ENCODE measurements around the gene MEIS2. TPM values are rescaled to one million over a fixed set of nuclear protein-coding genes. Genes with fewer than 3 reads are reported as not detected.

MEIS2 gene
- total RNA-seq, 1 donor from 2014 or later: 6.6 TPM

DNA sequence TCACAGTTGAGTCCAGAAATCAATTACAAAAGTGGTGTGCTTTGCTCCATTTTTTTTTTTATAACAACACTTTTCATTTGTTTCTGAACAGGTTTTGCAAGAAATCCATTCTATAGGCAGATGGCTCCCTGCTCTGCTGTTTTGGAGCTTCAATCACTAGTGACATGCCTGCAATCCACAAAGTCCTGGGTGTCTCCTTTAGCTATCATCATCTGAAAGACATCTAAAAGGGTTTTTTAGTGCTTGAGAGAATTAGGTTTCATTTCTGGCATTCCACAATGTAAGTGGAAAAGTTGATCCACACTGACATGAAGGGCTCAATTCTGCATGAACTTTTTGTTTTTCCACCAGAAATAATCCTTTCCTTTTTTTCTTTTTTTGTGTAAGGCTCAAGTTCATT is 24.0 kb upstream of the MEIS2 start:
- H3K4me3 ChIP-seq (ENCODE audit: low read depth, low read length): no peak overlapping the region
- H3K36me3 ChIP-seq (ENCODE audit: control insufficient read depth, insufficient read depth, low read length): no peaks in the 10 kb centered on the region
- H3K27me3 ChIP-seq (ENCODE audit: control insufficient read depth, insufficient read depth, low read length): peaks cover 3% of the 10 kb centered on the region
- DNase-seq (ENCODE audit: low read depth) (no peak), FAIRE-seq (no peak)
- TF ChIP-seq, protein P1, sequence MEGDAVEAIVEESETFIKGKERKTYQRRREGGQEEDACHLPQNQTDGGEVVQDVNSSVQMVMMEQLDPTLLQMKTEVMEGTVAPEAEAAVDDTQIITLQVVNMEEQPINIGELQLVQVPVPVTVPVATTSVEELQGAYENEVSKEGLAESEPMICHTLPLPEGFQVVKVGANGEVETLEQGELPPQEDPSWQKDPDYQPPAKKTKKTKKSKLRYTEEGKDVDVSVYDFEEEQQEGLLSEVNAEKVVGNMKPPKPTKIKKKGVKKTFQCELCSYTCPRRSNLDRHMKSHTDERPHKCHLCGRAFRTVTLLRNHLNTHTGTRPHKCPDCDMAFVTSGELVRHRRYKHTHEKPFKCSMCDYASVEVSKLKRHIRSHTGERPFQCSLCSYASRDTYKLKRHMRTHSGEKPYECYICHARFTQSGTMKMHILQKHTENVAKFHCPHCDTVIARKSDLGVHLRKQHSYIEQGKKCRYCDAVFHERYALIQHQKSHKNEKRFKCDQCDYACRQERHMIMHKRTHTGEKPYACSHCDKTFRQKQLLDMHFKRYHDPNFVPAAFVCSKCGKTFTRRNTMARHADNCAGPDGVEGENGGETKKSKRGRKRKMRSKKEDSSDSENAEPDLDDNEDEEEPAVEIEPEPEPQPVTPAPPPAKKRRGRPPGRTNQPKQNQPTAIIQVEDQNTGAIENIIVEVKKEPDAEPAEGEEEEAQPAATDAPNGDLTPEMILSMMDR (IDR thresholded peaks at IDR 0.05; ENCODE audit: insufficient read depth, low read length, severe bottlenecking): no peak

DNA sequence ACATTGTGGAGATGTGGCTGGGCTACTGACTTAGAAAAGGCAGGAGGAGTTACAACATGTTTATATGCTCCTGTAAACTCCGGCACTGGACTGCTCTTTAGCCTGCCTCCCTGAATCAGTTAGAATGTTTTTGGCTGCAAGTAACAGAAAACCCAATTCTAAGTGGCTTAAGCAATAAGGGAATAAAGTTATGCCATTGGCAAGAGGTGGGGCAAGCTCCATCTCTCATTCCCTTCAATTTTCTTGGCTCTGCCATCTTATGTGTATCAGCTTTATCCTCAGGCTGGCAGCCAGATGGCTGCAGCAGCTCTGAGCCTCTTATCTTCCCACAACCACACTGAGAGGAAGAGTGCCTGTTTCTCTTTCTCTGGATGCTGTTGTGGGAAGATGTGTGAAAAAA is 22.4 kb upstream of the MEIS2 start:
- DNase-seq (ENCODE audit: low read depth) (no peak), FAIRE-seq (no peak)
- H3K4me3 ChIP-seq (ENCODE audit: low read depth, low read length): no peak overlapping the region
- H3K27me3 ChIP-seq (ENCODE audit: control insufficient read depth, insufficient read depth, low read length): peaks cover 2% of the 10 kb centered on the region
- no peaks in the 10 kb centered on the region for H3K36me3 ChIP-seq (ENCODE audit: control insufficient read depth, insufficient read depth, low read length)
- TF ChIP-seq, protein P1 (IDR thresholded peaks at IDR 0.05; ENCODE audit: insufficient read depth, low read length, severe bottlenecking): no peak

DNA sequence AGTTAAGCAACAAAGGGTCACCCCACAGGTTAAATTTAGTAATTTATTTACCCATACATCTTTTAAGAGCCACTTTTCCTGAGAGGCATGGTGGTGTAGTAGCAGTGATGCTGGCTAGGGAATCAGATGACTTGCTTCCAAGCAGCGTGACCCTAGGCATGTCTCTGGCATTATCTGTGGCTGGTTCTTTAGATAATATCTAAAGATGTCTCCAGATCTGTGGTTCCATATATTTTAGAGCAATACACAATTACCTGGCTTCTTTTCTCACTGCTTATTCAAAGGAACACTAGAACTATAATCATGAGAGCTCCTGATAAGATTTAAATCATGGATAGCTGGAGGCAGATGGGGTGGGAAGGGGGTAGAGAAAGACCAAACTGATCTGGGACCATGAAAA is 21.1 kb upstream of the MEIS2 start:
- TF ChIP-seq, protein P1 (IDR thresholded peaks at IDR 0.05; ENCODE audit: insufficient read depth, low read length, severe bottlenecking): no peak
- H3K27me3 ChIP-seq (ENCODE audit: control insufficient read depth, insufficient read depth, low read length): peaks cover 2% of the 10 kb centered on the region
- DNase-seq (ENCODE audit: low read depth) (no peak), FAIRE-seq (no peak)
- H3K4me3 ChIP-seq (ENCODE audit: low read depth, low read length): no peak overlapping the region
- H3K36me3 ChIP-seq (ENCODE audit: control insufficient read depth, insufficient read depth, low read length): no peaks in the 10 kb centered on the region

DNA sequence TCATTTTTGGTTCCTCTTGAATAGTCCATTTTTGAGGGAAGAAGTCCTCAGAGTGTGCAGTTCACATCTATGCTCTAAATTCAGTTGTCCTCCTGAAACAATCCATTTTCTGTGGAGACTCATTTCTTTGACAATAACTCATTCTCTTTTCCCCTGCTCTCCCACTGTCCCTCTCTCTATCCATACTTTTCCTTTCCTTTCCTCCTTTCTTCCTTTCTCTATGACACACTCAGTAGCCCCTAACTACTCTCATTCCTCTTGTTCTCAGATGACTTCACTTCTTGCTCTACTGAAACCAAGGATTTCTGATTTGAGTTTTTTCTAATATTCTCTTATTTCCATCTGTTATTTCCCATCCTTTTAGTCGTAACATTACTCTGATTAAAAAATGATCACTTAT is 16.7 kb upstream of the MEIS2 start:
- no peak for FAIRE-seq
- H3K27me3 ChIP-seq (ENCODE audit: control insufficient read depth, insufficient read depth, low read length): peaks cover 2% of the 10 kb centered on the region
- no peaks in the 10 kb centered on the region for H3K36me3 ChIP-seq (ENCODE audit: control insufficient read depth, insufficient read depth, low read length)
- DNase-seq (ENCODE audit: low read depth): no peak
- TF ChIP-seq, protein P1 (IDR thresholded peaks at IDR 0.05; ENCODE audit: insufficient read depth, low read length, severe bottlenecking): no peak
- no peak overlapping the region for H3K4me3 ChIP-seq (ENCODE audit: low read depth, low read length)

DNA sequence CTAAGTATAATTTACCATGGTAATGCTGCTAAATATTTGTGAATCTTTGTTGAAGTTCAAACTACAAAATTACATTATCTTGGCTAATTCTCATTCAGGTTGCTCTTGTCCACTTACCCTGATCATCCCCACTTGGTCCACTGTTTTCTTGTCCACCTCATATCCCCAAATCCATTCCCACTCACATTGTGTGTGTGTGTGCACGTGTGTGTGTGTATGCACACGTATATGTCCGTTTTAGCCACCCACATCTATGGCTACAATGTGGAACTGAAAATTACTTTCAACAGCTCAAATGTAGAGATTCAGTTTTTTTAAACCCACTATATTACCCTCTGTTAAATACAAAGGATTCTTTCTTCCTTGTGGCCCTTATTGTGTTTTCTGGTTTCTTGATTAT is 15.2 kb upstream of the MEIS2 start:
- no peaks in the 10 kb centered on the region for H3K36me3 ChIP-seq (ENCODE audit: control insufficient read depth, insufficient read depth, low read length)
- TF ChIP-seq, protein P1 (IDR thresholded peaks at IDR 0.05; ENCODE audit: insufficient read depth, low read length, severe bottlenecking): no peak
- H3K27me3 ChIP-seq (ENCODE audit: control insufficient read depth, insufficient read depth, low read length): peaks cover 2% of the 10 kb centered on the region
- no peak overlapping the region for H3K4me3 ChIP-seq (ENCODE audit: low read depth, low read length)
- DNase-seq (ENCODE audit: low read depth) (no peak), FAIRE-seq (peak; percentile 47)

DNA sequence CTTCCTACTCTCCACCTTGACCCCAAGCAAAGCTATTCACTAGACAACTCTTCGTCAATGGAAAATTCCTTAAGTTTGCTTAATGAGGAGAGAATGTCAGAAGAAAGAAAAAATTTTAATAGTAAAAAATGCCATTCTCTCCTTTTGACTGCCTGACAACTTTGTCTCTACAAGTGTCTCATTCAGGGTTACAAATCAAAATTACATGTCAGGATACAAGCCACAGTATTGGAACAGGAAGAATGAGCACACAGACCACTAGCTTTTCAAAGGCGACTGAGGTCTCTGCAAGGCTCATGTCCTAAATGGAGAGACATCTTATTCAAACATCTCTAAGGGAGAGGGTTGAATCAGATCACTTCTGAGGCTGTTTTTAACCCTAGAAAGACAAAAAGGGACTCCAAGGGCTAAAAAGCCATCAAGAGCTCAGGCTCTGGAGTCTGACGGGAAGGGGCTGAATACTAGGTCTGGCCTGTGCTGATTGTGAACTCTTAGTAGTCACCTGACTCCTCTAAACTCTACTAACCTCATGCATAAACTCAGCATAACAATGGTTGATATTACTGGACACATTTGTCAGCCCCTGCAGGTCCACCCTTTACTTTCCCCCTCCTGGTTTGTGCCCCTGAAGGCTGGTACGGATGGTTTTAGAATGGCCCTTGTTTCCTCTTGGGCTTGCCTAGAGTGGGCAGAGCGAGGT is 12.8 kb upstream of the MEIS2 start:
- DNase-seq (ENCODE audit: low read depth) (no peak), FAIRE-seq (no peak)
- peaks cover 3% of the 10 kb centered on the region for H3K27me3 ChIP-seq (ENCODE audit: control insufficient read depth, insufficient read depth, low read length)
- H3K36me3 ChIP-seq (ENCODE audit: control insufficient read depth, insufficient read depth, low read length): no peaks in the 10 kb centered on the region
- TF ChIP-seq, protein P1 (IDR thresholded peaks at IDR 0.05; ENCODE audit: insufficient read depth, low read length, severe bottlenecking): no peak
- H3K4me3 ChIP-seq (ENCODE audit: low read depth, low read length): no peak overlapping the region

Data from bronchial epithelial cell (primary cell).